Keratinocyte (primary cell): Measurements from ENCODE around the gene DPM3. TPM values are rescaled to one million over a fixed set of nuclear protein-coding genes. Genes with fewer than 3 reads are reported as not detected.

Experiments used
- DNase-seq: peaks from one replicate; pipeline ENCODE4 v3.0.0-alpha.2; 2011; ENCODE audit warnings: low read depth, missing footprints, low spot score
- FAIRE-seq: peaks from 2 replicates; lab custom pipeline; 2011; peaks lifted over from hg19 to GRCh38; lab: Jason Lieb, UNC
- H2AFZ ChIP-seq: 2 replicates; pipeline ENCODE4 v1.6.0; 2012; ENCODE audit warnings: low read length, control low read depth, inconsistent platforms; ENCODE audit not compliant: control insufficient read depth
- H3K27ac ChIP-seq: 2 replicates; pipeline ENCODE4 v1.5.1; 2011; ENCODE audit warnings: low read length; ENCODE audit not compliant: control insufficient read depth, insufficient read depth
- H3K27me3 ChIP-seq: 3 replicates; pipeline ENCODE4 v1.6.0; 2011; ENCODE audit warnings: low read length; ENCODE audit not compliant: control insufficient read depth, insufficient read depth; ENCODE audit errors: extremely low read depth
- H3K36me3 ChIP-seq, 2 experiments: 2 replicates in 1 of 2; 3 replicates in 1 of 2; pipeline ENCODE4 v1.5.1; 2011; ENCODE audit warnings: low read length in 2 of 2, mild to moderate bottlenecking in 1 of 2; ENCODE audit not compliant: control insufficient read depth in 2 of 2, insufficient read depth in 2 of 2; ENCODE audit errors: extremely low read depth in 1 of 2
- H3K4me1 ChIP-seq: 3 replicates; pipeline ENCODE4 v1.5.1; 2011; ENCODE audit warnings: low read length; ENCODE audit not compliant: control insufficient read depth, insufficient read depth; ENCODE audit errors: extremely low read depth
- H3K4me2 ChIP-seq: 3 replicates; pipeline ENCODE4 v1.6.0; 2011; ENCODE audit warnings: low read depth, low read length; ENCODE audit not compliant: control insufficient read depth, insufficient read depth; ENCODE audit errors: extremely low read depth
- H3K4me3 ChIP-seq, 3 experiments: fragments of 200-600 bp in 1 of 3; sonication (generic) in 1 of 3; 2 replicates in 2 of 3; 3 replicates in 1 of 3; pipeline ENCODE4 v1.5.1; 2011 to 2016; ENCODE audit warnings: low read length in 3 of 3, mild to moderate bottlenecking in 3 of 3, control low read depth in 2 of 3, inconsistent platforms in 1 of 3, low read depth in 1 of 3, mixed read lengths in 1 of 3, mixed run types in 1 of 3, moderate library complexity in 1 of 3; ENCODE audit not compliant: control insufficient read depth in 2 of 3, insufficient read depth in 2 of 3; ENCODE audit errors: extremely low read depth in 1 of 3
- H3K79me2 ChIP-seq: 2 replicates; pipeline ENCODE4 v1.6.0; 2012; ENCODE audit warnings: low read length; ENCODE audit not compliant: control insufficient read depth, insufficient read depth
- H3K9ac ChIP-seq: 3 replicates; pipeline ENCODE4 v1.6.0; 2011; ENCODE audit warnings: low read length; ENCODE audit not compliant: control insufficient read depth, insufficient read depth; ENCODE audit errors: extremely low read depth
- H3K9me1 ChIP-seq: 3 replicates; pipeline ENCODE4 v1.6.0; 2011; ENCODE audit warnings: low read length; ENCODE audit not compliant: control insufficient read depth, insufficient read depth; ENCODE audit errors: extremely low read depth
- H3K9me3 ChIP-seq: 2 replicates; pipeline ENCODE4 v1.5.1; 2012; ENCODE audit warnings: low read depth, low read length; ENCODE audit not compliant: control insufficient read depth
- H4K20me1 ChIP-seq: 3 replicates; pipeline ENCODE4 v1.6.0; 2011; ENCODE audit warnings: low read length; ENCODE audit not compliant: control insufficient read depth, insufficient read depth; ENCODE audit errors: extremely low read depth
- EZH2 ChIP-seq: IDR thresholded peaks from one replicate; pipeline ENCODE4 v1.6.1; 2012; ENCODE audit warnings: inconsistent platforms, mild to moderate bottlenecking, low read length, moderate library complexity
- dilution Hi-C: fragments of 300-500 bp; cut with MboI; formaldehyde crosslinking; loops from one replicate; pipeline ENCODE4 v1.7.0; 2020; ENCODE audit warnings: low sequenced_read_pairs; ENCODE audit not compliant: extremely low pct_ligation_motif_present
- polyA plus RNA-seq, 5 experiments: library from polyadenylated mRNA; depleted of rRNA in 3 of 5; stranded (reverse) in 3 of 5; stranded (forward) in 1 of 5; unstranded in 1 of 5; fragments of >200 nt; gene quantifications; 1 replicate in 1 of 5; 2 replicates in 3 of 5; 3 replicates in 1 of 5; pipeline versions ENCODE4 v1.2.1 to v1.2.3, GENCODE V29; 2011 to 2012; ENCODE audit warnings: missing spikeins in 2 of 5, low read depth in 1 of 5, low replicate concordance in 1 of 5
- TF ChIP-seq, protein P1 (sequence below), 3 experiments: IDR thresholded peaks in 1 of 3; conservative IDR thresholded peaks in 1 of 3; optimal IDR thresholded peaks in 1 of 3; 2 replicates in 2 of 3; 3 replicates in 1 of 3; pipeline versions ENCODE3 to v1.5.1; 2011; ENCODE audit warnings: low read length in 3 of 3, mild to moderate bottlenecking in 3 of 3, moderate library complexity in 2 of 3, control low read depth in 1 of 3, inconsistent platforms in 1 of 3; ENCODE audit not compliant: insufficient read depth in 2 of 3; ENCODE audit errors: extremely low read depth in 1 of 3

Gene DPM3
- polyA plus RNA-seq, 1 donor (not counting 4 experiments of a cell fraction or from before 2014, with no cell fraction given) = 29.3 TPM

DNA sequence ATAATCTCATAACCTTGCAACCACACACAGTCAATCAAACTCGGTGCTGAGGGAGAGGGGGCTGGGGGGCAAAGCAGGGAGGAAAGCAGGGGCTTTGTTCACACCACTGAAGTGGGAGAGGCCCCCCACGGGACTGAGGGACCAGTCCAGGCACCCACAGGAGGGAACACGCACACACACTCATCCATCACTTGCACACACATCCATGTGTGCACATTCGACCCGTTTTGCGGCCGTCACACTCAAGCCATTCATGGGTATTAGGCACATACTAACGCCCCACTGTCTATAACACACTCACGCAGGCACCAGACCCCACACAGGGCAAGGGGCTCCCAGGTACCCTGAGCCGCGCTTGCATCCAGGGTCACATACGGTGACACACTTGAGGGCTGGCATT, 47.7 kb downstream of the DPM3 start:
- no peak overlapping the region for H3K27ac ChIP-seq
- peaks cover 9% of the 10 kb centered on the region for H3K4me1 ChIP-seq
- DNase-seq (no peak), FAIRE-seq (no peak)
- H3K79me2 ChIP-seq = no peaks in the 10 kb centered on the region
- H4K20me1 ChIP-seq = no peaks in the 10 kb centered on the region
- no peaks in the 10 kb centered on the region for H3K9me1 ChIP-seq
- dilution Hi-C loops = no loop called here
- no peak overlapping the region for H3K4me2 ChIP-seq
- H3K27me3 ChIP-seq = peaks cover 3% of the 10 kb centered on the region
- H2AFZ ChIP-seq = no peak overlapping the region
- H3K36me3 ChIP-seq = no peaks in the 10 kb centered on the region
- H3K9ac ChIP-seq = no peak overlapping the region
- H3K4me3 ChIP-seq = no peak overlapping the region
- TF ChIP-seq EZH2 = no peak
- TF ChIP-seq, protein P1, sequence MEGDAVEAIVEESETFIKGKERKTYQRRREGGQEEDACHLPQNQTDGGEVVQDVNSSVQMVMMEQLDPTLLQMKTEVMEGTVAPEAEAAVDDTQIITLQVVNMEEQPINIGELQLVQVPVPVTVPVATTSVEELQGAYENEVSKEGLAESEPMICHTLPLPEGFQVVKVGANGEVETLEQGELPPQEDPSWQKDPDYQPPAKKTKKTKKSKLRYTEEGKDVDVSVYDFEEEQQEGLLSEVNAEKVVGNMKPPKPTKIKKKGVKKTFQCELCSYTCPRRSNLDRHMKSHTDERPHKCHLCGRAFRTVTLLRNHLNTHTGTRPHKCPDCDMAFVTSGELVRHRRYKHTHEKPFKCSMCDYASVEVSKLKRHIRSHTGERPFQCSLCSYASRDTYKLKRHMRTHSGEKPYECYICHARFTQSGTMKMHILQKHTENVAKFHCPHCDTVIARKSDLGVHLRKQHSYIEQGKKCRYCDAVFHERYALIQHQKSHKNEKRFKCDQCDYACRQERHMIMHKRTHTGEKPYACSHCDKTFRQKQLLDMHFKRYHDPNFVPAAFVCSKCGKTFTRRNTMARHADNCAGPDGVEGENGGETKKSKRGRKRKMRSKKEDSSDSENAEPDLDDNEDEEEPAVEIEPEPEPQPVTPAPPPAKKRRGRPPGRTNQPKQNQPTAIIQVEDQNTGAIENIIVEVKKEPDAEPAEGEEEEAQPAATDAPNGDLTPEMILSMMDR (optimal IDR thresholded peaks at IDR 0.05 in 1 of 3, IDR thresholded peaks at IDR 0.05 in 1 of 3, conservative IDR thresholded peaks at IDR 0.05 in 1 of 3; ENCODE audit: extremely low read depth in 1 of 3, insufficient read depth in 2 of 3, low read length in 3 of 3) = no peak
- no peaks in the 10 kb centered on the region for H3K9me3 ChIP-seq

DNA sequence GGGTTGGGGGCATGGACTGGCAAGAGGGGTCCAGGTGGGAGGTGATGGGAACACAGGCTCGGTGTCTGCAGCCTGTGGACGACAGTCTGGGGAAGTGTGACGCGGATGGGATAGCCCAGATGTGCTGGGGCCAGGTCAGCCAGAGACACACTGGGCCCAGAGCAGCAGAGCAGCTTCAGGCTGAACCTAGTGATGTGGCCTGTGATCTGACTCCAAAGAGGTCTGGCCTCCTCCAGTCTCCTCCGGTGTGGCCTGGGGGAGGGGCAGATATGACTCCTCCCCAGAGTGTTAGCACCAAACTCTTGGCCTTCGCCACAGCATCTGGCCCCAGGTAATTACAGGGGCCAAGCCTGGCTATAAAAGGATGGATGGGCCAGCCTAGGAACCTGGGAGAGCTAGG, 48.2 kb downstream of the DPM3 start:
- no peaks in the 10 kb centered on the region for H3K36me3 ChIP-seq
- H3K27me3 ChIP-seq = peaks cover 3% of the 10 kb centered on the region
- no peaks in the 10 kb centered on the region for H3K79me2 ChIP-seq
- FAIRE-seq (no peak), DNase-seq (no peak)
- dilution Hi-C loops = no loop called here
- no peak overlapping the region for H3K27ac ChIP-seq
- no peak overlapping the region for H3K4me3 ChIP-seq
- H3K9ac ChIP-seq = no peak overlapping the region
- no peaks in the 10 kb centered on the region for H4K20me1 ChIP-seq
- no peak overlapping the region for H2AFZ ChIP-seq
- no peaks in the 10 kb centered on the region for H3K9me1 ChIP-seq
- H3K9me3 ChIP-seq = no peaks in the 10 kb centered on the region
- TF ChIP-seq EZH2 = no peak
- TF ChIP-seq, protein P1 (optimal IDR thresholded peaks at IDR 0.05 in 1 of 3, IDR thresholded peaks at IDR 0.05 in 1 of 3, conservative IDR thresholded peaks at IDR 0.05 in 1 of 3; ENCODE audit: extremely low read depth in 1 of 3, insufficient read depth in 2 of 3, low read length in 3 of 3) = no peak
- peaks cover 9% of the 10 kb centered on the region for H3K4me1 ChIP-seq
- H3K4me2 ChIP-seq = no peak overlapping the region
